ENCODE results near the gene CCDC97.

CCDC97 gene

DNA sequence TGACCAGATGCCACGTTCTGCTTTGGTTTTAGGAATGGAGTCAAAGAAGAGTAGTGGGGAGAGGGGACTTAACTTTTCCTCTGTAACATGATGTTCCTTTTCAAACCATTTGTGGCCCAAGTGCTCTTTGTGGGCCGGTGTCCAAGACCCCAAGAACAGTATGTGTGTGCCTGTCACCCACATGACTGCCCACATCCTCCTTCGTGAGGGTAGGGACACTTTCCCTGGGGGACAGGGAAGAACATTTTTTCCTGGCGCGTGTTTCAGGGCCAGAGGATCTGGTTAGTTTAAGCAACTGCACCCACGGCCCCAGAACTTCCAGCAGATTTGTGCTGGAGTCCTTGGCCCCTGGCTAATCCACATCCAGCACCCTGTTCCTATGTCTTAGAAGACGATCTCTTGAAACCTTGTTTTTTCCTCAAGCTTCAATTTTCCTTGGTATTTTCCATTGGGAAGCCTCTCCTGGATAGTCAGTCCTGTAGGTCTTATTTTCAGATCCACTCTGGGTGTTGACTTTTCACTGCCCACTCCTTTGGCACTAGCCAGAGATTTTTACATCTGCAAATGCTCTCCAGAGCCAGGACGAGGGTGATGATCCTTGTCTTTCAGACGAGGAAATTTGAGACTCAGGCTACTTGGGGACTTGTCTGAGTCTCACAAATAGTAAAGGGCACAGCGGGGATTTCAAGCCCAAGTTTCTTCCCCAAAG, 10.8 kb upstream of the CCDC97 start:
- DNase-seq = no peak

DNA sequence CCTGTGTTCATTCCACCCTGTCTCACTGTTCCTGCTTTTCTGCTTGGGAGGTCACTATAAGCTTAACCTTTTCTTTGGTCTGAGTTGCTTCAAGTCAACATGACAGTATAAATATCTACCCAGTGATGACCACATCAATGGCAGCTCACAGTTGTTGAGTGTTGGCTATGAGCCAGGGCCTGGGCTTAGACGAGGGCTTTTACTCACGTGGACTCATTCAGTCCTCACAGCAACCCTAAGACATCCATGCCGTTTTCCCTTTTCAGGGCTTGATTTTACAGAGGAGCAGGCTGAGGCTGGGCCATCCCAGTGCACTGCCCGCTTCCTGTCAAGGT, 10.2 kb upstream of the CCDC97 start:
- DNase-seq = peak; percentile 44

DNA sequence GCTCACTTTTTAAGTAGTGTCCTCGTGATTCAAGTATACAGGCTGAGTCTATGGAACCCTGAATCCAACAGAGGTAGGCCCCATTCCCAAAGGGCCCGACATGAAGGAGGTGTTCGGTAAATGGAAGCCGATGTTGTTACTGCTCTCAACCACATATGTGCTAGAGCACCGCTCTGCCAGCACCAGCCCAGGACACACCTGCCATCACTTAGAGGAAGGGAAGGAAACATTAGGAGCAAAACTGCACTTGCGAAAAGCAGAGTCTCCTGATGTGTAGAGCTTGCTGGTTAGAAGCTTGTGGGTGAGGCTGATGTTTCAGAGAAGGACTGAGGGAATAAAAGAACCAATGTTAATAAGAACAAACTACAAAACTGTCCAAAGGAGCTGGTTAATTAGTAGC, 9.4 kb upstream of the CCDC97 start:
- DNase-seq = no peak

DNA sequence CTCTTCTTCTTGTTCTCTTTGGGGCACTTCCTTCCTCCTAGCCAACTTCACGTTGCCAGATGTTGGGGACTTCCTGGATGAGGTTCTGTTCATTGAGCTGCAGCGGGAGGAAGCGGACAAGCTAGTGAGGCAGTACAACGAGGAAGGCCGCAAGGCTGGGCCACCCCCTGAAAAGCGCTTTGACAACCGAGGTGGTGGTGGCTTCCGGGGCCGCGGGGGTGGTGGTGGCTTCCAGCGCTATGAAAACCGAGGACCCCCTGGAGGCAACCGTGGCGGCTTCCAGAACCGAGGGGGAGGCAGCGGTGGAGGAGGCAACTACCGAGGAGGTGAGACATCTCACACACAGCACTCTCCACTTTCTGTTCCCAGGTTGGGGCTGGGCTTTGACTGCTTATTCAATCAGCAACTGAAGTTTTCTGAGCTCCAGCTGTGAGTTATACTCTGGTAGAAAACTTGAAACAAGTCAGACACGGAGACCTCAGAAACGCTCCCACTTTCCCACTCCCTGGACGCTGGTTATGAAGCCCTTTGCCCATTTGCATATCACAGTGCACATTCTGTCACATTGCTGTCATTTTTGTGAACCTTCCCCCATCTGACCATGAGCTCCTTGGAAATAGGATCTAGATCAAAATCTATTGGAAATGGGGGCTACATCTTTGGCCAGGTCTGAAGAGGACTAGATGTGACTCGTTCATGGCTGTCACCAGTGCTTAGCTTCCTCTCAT, 7.2 kb upstream of the CCDC97 start:
- DNase-seq = peak; percentile 74

DNA sequence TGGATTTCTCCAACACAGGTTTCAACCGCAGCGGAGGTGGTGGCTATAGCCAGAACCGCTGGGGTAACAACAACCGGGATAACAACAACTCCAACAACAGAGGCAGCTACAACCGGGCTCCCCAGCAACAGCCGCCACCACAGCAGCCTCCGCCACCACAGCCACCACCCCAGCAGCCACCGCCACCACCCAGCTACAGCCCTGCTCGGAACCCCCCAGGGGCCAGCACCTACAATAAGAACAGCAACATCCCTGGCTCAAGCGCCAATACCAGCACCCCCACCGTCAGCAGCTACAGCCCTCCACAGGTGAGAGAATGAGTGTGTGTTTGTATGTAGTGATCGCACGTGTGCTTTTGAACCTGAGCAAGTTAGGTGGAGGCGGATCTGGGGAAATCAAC, 6.0 kb upstream of the CCDC97 start:
- DNase-seq = no peak

DNA sequence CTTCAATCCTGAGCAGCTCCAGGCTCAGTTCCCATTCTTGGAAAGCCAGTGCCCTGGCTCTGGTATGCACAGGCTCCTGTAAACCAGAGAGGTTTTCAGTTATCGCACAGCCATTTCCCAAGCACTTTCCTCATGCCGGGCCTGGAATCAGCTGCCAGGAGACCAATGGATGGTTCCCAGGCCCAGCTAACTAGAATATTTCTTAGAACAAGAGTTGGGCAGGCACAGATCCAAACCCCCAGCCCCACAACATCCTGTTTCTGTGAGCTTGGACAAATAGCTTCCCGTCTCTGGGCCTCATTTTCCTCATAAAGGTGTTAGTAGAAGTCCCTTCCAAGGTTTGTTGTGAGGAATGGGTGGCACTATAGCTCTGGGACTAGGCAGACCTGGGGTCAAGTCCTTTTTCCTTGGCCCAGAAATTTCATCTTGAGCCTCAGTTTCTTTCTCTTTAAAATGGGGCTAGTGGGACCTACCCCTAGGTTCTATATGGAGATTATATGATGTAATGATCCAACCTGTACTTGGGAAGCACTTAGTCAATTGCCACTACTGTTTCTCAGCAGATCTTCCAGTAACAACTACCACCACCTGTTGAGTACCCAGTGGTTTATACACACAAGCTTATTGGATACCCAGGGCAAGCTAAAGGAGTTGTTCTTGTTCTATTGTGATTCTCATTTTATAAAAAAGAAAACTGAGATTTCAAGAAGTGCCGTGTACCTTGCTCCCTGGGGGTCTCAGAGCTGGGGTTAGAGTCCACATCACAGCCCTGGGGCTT, 5.1 kb upstream of the CCDC97 start:
- no peak for DNase-seq

DNA sequence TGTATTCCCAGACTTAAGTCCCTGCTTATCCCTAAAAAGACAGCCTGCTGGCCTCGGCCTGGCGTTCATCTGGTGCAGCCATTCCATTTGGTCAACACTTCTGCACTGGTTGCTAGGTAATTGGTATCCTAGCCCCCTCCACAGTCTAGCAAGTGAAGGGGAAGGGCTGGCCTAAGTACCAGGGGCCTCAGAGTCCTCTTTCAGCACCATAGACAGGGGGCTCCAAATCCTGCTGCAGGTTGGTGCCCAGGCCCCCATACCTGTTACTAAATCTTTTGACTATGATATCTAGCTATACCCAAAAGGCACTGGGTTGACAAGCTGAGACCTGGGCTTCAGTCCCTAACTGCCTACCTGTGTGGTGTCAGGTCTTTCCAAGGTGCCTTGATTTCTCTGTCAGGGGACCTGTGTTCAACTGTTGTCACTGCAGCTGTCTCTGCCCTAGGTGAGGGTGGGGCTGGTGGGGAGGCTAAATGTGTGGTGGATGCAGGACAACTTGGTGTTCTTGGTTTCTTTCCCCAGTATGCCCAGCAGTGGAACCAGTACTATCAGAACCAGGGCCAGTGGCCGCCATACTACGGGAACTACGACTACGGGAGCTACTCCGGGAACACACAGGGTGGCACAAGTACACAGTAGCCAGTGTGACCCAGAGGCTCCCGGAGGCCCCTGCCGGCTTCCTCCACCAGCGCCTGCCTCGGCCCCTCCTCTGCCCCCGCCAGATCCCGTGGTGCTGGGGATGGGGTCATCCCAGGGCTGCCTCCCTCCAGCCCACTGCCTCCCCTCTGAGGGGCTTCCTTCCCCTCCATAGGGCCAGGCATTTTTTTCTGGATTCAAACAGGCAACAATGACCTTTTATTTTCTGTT, 3.8 kb upstream of the CCDC97 start:
- DNase-seq = no peak

DNA sequence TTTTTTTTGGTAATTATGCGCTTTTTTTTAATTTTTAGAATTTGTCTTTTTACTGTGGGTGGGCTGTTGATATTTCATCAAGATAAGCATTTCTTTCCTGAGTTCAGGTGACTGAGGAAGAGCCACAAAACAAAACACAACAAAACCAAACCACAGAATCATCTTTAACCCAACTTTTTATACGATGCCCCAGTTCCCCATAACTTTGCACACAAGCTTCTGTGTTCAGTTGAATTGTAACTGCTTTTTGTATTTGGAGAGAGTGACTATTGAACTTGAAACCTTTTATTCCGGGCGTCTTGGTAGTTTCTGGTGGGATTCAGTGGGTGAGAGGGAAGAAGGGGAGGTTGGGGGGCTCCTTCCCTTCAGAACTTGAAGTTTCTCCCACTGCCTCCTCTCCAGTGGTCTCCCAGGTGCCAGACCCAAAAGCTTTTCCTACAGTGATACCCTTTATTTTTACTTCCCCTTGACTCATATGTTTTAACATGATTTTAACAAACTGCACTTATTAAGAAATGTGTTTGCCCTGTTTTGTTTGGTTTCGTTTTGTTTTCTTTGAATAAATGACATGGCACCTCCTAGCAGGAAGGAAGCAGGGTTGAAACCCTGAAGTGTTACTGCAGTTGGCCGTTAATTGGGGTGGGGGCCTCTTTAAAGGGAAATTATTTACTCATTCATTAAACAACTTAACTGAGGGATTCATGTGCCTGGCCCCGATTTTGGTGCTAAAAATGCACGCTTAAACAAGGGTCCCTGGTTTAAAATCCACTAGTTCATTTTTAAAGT, 2.7 kb upstream of the CCDC97 start:
- no peak for DNase-seq

DNA sequence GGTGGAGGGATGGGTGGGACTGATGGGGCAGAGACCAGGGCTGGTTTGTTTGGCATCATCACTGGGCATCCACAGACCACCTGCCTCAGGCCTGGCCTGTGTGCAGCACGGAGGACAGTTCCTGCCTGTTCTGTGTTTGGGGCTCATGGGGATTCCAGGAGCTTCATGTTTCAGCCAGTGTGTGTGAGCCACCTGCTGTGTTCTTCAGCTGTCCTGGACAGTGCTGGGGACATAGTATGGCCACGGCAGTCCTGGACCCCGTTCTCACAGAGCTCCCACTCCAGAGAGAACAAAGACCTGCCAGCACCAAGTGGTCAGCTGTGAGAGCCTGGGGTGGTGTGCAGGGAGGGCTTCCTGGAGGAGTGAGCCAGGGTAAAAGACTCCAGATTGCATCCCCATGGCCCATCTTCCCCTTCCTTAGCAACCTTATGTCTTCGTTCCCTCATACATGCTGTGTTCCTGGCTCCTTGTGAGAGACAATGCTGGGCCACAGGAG, 2.0 kb upstream of the CCDC97 start:
- no peak for DNase-seq

DNA sequence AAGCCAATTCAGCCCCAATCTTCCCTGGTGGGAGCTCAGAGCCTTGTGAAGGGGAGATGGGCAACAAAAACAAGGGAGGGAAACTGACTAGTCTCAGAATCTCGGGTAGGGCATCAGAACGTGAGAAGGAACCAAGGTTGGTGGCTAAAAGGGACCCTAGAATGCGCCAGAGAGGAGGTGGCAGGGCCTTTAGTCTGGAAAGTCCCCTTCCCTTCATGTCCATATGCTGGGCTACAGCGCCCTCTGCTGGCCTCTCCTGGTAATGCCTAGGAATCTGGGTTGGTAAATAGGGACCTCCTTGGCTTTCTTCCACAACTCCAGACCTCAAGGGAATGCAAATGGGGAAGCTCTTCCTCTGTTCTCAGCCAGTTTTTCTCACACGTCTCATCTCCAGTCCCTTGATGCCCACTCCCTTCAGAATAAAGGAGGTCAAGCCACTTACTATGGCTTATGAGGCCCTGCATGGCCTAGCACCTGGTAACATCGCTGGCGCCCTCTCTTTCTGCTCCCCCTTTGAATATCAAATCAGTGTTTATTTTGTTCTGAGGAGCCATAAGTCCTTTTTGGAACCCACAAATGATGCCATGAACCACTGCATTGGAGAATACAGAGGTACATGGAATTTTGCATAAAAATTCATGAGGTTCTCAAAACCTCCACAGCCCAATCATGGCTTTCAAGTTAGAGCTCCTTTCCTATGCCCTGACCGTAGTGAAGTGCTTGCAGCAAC, 1.4 kb upstream of the CCDC97 start:
- peak; percentile 96 for DNase-seq

DNA sequence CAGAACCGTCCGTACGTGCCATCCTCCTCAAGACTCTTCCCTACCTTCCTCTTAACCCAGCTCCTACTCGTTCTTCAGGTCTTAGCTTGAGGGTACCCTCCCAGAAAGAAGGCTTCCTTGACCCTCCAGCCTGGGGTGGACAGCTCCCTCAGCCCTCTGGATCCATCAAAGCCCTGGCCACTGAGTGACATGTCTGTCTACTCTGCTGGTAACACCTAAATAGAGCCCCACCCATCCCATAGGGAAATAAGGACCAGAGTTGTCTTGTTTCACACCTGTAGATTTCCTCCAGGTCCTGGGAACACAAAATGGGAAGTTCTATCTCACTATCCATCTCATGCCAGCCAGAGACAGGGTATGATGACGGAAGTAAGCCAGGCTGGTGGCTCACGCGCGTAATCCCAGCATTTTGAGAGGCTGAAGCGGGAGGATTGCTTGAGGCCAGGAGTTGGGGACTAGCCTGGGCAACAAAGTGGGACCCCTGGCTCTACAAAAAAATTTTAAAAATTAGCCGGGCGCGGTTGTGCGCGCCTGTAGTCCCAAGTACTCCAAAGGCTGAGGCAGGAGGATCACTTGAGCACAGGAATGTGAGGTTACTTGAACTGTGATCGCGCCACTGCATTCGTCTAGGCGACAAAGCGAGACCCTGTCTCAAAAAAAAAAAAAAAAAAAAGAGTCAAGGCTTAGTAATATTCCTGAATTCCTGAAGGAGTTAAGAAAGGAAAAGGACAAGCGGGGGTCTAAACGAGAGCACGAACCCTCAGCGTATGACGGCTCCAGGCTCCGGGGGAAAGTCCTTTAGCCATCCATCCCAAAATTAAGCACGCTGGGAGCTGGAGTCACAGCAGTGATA, 566 bp upstream of the CCDC97 start:
- peak; percentile 33 for DNase-seq

DNA sequence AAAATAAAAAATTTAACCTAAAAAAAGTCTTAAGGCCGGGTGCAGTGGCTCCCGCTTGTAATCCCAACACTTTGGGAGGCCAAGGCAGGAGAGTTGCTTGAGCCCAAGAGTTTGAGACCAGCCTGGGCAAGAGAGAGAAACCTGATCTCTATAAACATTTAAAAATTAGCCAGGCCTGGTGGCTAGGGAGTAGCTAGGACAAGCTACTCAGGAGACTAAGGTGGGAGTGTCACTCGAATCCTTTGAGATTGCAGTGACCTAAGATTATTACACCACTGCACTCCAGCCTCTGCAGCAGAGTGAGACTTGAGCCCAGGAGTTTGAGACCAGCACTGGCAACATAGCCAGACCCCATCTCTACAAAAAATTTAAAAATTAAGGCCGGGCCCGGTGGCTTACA, 1.1 kb downstream of the CCDC97 start:
- no peak for DNase-seq

DNA sequence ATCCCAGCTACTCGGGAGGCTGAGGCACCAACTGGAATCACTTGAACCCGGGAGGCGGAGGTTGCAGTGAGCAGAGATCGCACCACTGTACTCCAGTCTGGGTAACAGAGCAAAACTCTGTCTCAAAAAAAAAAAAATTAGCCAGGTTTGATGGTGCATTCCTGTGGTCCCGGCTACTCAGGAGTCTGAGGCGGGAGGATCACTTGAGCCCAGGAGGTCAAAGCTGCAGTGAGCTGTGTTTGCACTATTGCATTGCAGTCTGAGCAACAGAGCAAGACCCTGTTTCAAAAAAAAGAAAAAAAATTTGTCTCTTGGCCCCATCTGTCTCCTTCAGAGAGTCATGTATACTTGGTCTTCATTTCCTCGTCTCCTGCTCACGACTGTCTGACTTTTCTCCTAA, 1.6 kb downstream of the CCDC97 start:
- DNase-seq = no peak

DNA sequence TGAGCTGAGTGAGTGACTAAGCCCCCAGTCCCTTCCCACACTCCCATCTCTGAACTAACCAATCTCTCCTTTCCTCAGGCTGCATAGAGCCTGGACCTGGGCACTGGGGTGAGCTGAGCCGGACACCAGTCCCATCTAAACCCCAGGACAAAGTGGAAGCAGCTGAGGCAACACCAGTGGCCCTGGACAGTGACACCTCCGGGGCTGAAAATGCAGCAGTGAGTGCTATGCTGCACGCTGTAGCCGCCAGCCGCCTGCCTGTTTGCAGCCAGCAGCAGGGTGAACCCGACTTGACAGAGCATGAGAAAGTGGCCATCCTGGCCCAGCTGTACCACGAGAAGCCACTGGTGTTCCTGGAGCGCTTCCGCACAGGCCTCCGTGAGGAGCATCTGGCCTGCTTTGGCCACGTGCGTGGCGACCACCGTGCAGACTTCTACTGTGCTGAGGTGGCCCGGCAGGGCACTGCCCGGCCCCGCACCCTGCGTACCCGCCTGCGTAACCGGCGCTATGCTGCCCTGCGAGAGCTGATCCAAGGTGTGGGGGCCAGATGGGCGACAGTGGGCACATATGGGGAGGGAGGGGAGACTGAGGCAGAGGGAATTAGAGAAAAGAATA, 6.4 kb downstream of the CCDC97 start:
- DNase-seq = no peak

DNA sequence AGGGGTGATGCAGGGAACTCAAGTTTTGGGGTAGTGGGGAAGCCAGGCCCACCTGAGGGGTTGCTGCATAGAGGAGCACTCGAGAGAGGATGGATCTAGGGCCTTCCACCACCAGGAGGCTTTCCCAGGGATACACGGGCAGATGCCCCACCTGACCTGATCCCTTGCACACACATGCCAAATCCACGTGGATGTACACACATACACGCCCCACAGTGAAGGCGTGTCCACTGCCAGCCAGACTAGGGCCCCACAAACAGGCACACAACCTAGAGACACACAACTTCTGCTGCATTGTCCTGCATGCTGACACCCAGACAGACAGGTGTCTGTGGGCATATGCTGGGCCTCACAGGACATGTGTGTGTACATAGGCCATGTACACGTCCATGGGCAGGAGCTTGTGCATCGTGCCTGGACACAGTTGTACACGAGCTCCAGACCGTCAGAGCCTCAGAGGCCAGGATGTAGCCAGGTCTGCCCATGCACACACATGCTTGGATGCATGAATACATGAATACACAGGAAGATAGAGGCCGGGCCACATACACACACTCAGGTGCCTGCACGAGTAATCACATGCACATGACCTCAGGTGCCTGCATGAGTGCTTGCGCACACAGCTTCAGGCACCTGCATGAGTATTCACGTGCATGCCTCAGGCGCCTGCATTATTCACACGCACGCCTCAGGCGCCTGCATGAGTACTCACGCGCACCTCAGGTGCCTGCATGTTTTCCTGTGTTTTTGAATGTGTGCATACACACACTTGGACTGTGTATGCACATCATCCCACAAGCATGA, 8.9 kb downstream of the CCDC97 start:
- no peak for DNase-seq

DNA sequence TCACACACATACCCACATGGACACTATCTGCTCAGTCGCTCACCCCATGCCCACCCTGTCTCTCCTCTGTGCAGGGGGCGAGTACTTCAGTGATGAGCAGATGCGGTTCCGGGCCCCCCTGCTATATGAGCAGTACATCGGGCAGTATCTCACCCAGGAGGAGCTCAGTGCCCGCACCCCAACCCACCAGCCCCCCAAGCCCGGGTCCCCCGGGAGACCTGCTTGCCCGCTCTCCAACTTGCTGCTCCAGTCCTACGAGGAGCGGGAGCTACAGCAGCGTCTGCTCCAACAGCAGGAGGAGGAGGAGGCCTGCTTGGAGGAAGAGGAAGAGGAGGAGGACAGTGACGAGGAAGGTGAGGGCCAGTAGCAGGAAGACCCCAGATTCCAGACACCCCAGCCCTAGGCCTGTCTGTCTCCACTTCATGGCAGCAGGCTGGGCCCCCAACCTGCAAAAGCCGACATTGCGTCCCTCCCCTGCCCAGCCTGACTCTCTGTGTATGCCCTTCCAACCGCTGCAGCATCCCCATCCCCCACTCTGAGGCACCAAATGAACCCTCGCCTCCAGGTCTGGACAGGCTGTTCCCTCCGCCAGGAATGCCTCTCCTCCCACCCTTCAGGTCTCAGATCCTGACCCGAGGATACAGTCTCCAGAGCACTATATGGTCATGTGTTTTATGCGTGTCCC, 9.7 kb downstream of the CCDC97 start:
- DNase-seq = no peak

DNA sequence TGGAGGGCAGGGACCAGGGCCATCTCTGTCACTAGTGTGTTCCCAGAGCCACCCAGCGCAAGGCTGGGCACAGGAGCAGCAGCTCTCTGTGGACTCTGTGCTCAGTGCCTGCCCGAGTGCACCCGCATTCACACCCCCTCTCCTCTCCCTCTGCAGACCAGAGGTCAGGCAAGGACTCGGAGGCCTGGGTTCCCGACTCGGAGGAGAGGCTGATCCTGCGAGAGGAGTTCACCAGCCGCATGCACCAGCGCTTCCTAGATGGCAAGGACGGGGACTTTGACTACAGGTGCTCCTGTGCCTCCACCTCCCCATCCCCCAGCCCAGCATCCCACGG, 10.2 kb downstream of the CCDC97 start:
- DNase-seq = no peak

DNA sequence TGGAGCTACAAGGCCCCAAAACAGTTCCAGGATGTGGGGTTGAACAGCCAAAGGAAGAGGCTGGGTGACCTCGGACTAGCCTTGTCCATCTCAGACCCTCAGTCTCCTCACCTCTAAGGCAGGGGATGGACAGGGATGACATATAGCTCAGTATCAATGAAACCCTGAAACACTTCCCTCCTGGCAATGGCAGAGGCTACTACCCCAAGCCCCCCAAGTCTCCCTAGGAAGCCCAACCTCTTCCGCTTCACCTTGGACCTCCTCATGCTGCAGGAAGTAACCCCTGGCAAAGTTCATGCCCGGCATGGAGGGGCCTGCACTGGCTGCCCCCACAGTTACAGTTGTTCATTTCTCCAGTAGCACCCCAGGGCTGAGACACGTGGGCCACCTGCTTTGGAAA, 10.6 kb downstream of the CCDC97 start:
- DNase-seq = no peak

DNA sequence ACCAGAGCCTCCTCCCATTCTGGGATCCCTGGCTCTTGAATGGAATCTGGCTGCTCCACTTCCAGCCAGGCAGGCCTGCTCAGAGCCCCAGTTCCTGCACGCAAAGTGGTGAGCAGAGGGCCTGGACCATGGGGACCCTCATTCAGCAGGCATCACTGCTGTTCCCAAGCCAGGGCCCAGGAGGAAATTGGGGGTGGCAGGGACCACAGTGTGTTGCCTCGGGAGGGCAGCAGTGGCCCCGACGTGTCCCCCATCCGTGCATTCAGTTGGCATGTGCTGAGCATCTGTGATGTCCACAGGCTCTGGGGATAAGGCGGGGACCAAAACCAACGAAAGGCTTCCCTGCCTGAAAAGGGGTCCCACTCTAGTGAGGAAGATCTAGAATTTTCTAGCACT, 11.2 kb downstream of the CCDC97 start:
- no peak for DNase-seq
